IMR-90 (cell line): Measurements from ENCODE around the gene MALAT1. TPM values are rescaled to one million over a fixed set of nuclear protein-coding genes. Genes with fewer than 3 reads are reported as not detected.

Experiments
- ATAC-seq: fragments of 200-7000 bp; cut with Tn5 transposase; 2 replicates; pipeline ENCODE4 v1.9.1; 2020; ENCODE audit warnings: low read depth, mild to moderate bottlenecking, moderate library complexity
- BruUV-seq: library from RNA; stranded (reverse); fragments of 400-500 nt; replicated peaks from 2 replicates; lab custom pipeline; 2021; lab: Mats Ljungman, UMichigan
- CTCF ChIA-PET: fragments of 300-600 bp; formaldehyde crosslinking; extraction: SDS; loops from one replicate; lab custom pipeline; 2021; ENCODE audit warnings: antibody characterized with exemption; lab: Yijun Ruan, JAX
- POLR2A ChIA-PET: fragments of 300-600 bp; sonication (Branson Sonifier 250); formaldehyde crosslinking; loops from one replicate; lab custom pipeline; 2022; ENCODE audit warnings: antibody characterized with exemption; ENCODE audit not compliant: unreplicated experiment; lab: Charles Lee
- DNase-seq: peaks from one replicate; pipeline ENCODE4 v3.0.0; 2013
- H2AFZ ChIP-seq: replicated peaks from 2 replicates; pipeline ENCODE3; 2013; ENCODE audit warnings: low read length, mild to moderate bottlenecking; ENCODE audit not compliant: poor library complexity
- H2AK5ac ChIP-seq: 2 replicates; pipeline ENCODE4 v1.6.1; 2013; ENCODE audit warnings: low read depth, low read length, inconsistent platforms
- H2AK9ac ChIP-seq: replicated peaks from 2 replicates; pipeline ENCODE3; 2013; ENCODE audit warnings: mild to moderate bottlenecking, low read depth, low read length, moderate library complexity; ENCODE audit not compliant: poor library complexity
- H2BK120ac ChIP-seq: 2 replicates; pipeline ENCODE4 v1.6.1; 2013; ENCODE audit warnings: low read depth, low read length, inconsistent platforms
- H2BK15ac ChIP-seq: 3 replicates; pipeline ENCODE4 v1.6.1; 2013; ENCODE audit warnings: low read depth, low read length, inconsistent platforms
- H2BK20ac ChIP-seq: 2 replicates; pipeline ENCODE4 v1.6.1; 2013; ENCODE audit warnings: low read depth, mild to moderate bottlenecking, inconsistent platforms, low read length, moderate library complexity
- H2BK5ac ChIP-seq: 2 replicates; pipeline ENCODE4 v1.6.1; 2013; ENCODE audit warnings: mild to moderate bottlenecking, low read depth, low read length, inconsistent platforms; ENCODE audit not compliant: poor library complexity, severe bottlenecking
- H3K14ac ChIP-seq: replicated peaks from 2 replicates; pipeline ENCODE4 v1.6.1; 2013; ENCODE audit warnings: low read depth, low read length, inconsistent platforms
- H3K18ac ChIP-seq: 2 replicates; pipeline ENCODE4 v1.6.1; 2013; ENCODE audit warnings: low read depth, low read length, control low read depth
- H3K23ac ChIP-seq: 2 replicates; pipeline ENCODE4 v1.6.1; 2013; ENCODE audit warnings: low read depth, low read length, inconsistent platforms
- H3K27ac ChIP-seq: 2 replicates; pipeline ENCODE4 v1.5.1; 2013; ENCODE audit warnings: mild to moderate bottlenecking, control low read depth, low read length; ENCODE audit not compliant: insufficient read depth
- H3K27me3 ChIP-seq: 2 replicates; pipeline ENCODE4 v1.6.1; 2013; ENCODE audit warnings: low read length; ENCODE audit not compliant: control insufficient read depth, insufficient read depth
- H3K36me3 ChIP-seq: 2 replicates; pipeline ENCODE4 v1.6.1; 2013; ENCODE audit warnings: low read length, mixed read lengths; ENCODE audit not compliant: control insufficient read depth, insufficient read depth
- H3K4ac ChIP-seq: 2 replicates; pipeline ENCODE4 v1.6.1; 2013; ENCODE audit warnings: low read depth, low read length, inconsistent platforms
- H3K4me1 ChIP-seq: 2 replicates; pipeline ENCODE4 v1.6.1; 2013; ENCODE audit warnings: low read length, mixed read lengths; ENCODE audit not compliant: control insufficient read depth, insufficient read depth
- H3K4me2 ChIP-seq: 2 replicates; pipeline ENCODE4 v1.6.1; 2013; ENCODE audit warnings: low read depth, mild to moderate bottlenecking, control low read depth, low read length, moderate library complexity
- H3K4me3 ChIP-seq: 2 replicates; pipeline ENCODE4 v1.5.1; 2013; ENCODE audit warnings: low read depth, mild to moderate bottlenecking, control low read depth, low read length, moderate library complexity; ENCODE audit not compliant: insufficient read depth
- H3K56ac ChIP-seq: 2 replicates; pipeline ENCODE4 v1.6.1; 2013; ENCODE audit warnings: low read length, inconsistent platforms; ENCODE audit not compliant: insufficient read depth; ENCODE audit errors: extremely low read depth
- H3K79me1 ChIP-seq, 2 experiments: 2 replicates each; pipeline ENCODE4 v1.6.1; 2013; ENCODE audit warnings: low read length in 2 of 2, inconsistent platforms in 1 of 2, low read depth in 1 of 2
- H3K9ac ChIP-seq: 2 replicates; pipeline ENCODE4 v1.6.1; 2013; ENCODE audit warnings: low read depth, low read length, control low read depth
- H3K9me1 ChIP-seq: 2 replicates; pipeline ENCODE4 v1.6.1; 2013; ENCODE audit warnings: low read length, inconsistent platforms; ENCODE audit not compliant: insufficient read depth
- H3K9me3 ChIP-seq: 2 replicates; pipeline ENCODE4 v1.6.1; 2013; ENCODE audit warnings: low read length; ENCODE audit not compliant: control insufficient read depth, insufficient read depth
- H4K20me1 ChIP-seq: 2 replicates; pipeline ENCODE4 v1.6.1; 2013; ENCODE audit warnings: low read length, inconsistent platforms; ENCODE audit not compliant: insufficient read depth
- H4K5ac ChIP-seq: 2 replicates; pipeline ENCODE4 v1.6.1; 2013; ENCODE audit warnings: mild to moderate bottlenecking, low read depth, low read length, control low read depth
- H4K8ac ChIP-seq, 2 experiments: 2 replicates each; pipeline ENCODE4 v1.6.1; 2013; ENCODE audit warnings: low read depth in 2 of 2, low read length in 2 of 2, control low read depth in 1 of 2, inconsistent platforms in 1 of 2
- H4K91ac ChIP-seq: 2 replicates; pipeline ENCODE4 v1.6.1; 2013; ENCODE audit warnings: low read depth, low read length, inconsistent platforms; ENCODE audit not compliant: insufficient read depth
- ELK1 ChIP-seq: fragments of 150-350 bp; IDR thresholded peaks from 2 replicates; pipeline ENCODE4 v1.6.1; 2016; ENCODE audit warnings: low read depth, mild to moderate bottlenecking, low read length, moderate library complexity, borderline replicate concordance
- MXI1 ChIP-seq: IDR thresholded peaks from 2 replicates; pipeline ENCODE4 v1.6.1; 2012; ENCODE audit warnings: low read depth, mild to moderate bottlenecking, low read length, moderate library complexity, borderline replicate concordance
- NFE2L2 ChIP-seq: fragments of 150-350 bp; IDR thresholded peaks from 2 replicates; pipeline ENCODE4 v1.6.1; 2016; ENCODE audit warnings: low read depth, mild to moderate bottlenecking, low read length
- POLR2A ChIP-seq: IDR thresholded peaks from 2 replicates; pipeline ENCODE4 v1.6.1; 2012; ENCODE audit warnings: mild to moderate bottlenecking, low read depth, low read length
- WGBS, 2 experiments: methylation state at CpG; one replicate each; pipeline versions ENCODE4 v1.1.5 to v1.1.7; 2013; ENCODE audit warnings: missing lambda C conversion rate in 2 of 2; ENCODE audit not compliant: insufficient read length in 1 of 2; ENCODE audit errors: extremely low coverage in 2 of 2; 5-methylcytosine and 5-hydroxymethylcytosine counted together
- dilution Hi-C: fragments of 300-500 bp; cut with HindIII; formaldehyde crosslinking; loops from one replicate; pipeline ENCODE4 v1.14.3; 2018; ENCODE audit warnings: low sequenced_read_pairs; ENCODE audit not compliant: unreplicated experiment
- in situ Hi-C: fragments of 300-500 bp; cut with MboI; formaldehyde crosslinking; loops from 3 replicates; pipeline ENCODE4 v1.14.3; 2019; ENCODE audit warnings: low sequenced_read_pairs, inconsistent platforms, mixed read lengths
- intact Hi-C: fragments of 100-400 bp; cut with micrococcal nuclease; formaldehyde crosslinking; loops from 2 replicates; pipeline ENCODE4 v1.10.0; 2022
- polyA plus RNA-seq, 3 experiments: library from polyadenylated mRNA; depleted of rRNA; stranded (reverse); fragments of >200 nt; gene quantifications; 2 replicates each; pipeline ENCODE4 v1.2.3, GENCODE V29; 2012; ENCODE audit warnings: low replicate concordance in 1 of 3
- total RNA-seq: library from RNA; depleted of rRNA; stranded (reverse); fragments of >200 nt; gene quantifications from 2 replicates; pipeline ENCODE4 v1.2.3, GENCODE V29; 2012

The MALAT1 gene
- total and polyA plus RNA-seq, 2 of the 4 experiments (the other 2 are of a cell fraction): 636 to 3,569 TPM

GRCh38 chr11:65489035-65489705 lies 9.7 kb upstream of the MALAT1 start (continued):
- TF ChIP-seq ELK1: no peak

DNA sequence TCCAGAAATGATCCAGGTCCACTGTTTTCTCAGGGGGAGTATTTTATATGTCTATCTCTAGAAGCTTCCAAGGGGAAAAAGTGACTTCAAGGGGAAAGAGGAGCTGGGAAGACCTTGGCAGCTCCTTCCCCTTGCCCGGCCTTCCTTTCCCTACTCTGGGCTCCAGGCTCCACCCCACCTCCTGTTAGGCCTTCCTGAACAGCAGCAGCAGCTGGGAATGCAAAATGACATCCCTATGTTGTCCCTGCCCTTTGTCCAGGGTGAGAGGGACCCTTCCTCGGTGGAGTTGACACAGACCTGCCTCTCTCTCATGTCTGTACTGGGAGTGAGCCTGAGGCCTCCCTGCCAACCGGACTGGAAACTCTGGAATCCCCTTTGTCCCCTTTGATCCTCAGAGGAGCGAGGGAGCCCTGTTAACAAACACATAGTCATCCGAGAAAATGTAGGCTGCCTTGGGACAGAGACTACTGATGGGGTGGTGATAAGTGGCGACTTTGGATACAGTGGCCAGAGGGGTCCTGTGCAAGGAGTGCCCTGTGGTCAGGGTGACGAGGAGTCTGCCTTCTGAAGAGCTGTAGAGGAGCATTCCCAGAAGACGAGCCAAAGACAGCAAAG lies 9.0 kb upstream of the MALAT1 start:
- peak overlapping the region; percentile 77 for H2AFZ ChIP-seq
- H3K18ac ChIP-seq: peak overlapping the region; percentile 90
- intact Hi-C loops: no loop called here
- ChIA-PET POLR2A (interaction anchor here (0.6 to 9.6 kb wide), 8 partner anchors 11 to 69 kb away, joined by 3 to 400 read pairs (median 10); partner anchors contain the start of genes MALAT1 and NEAT1), CTCF (interaction anchor here (0.9 to 1.4 kb wide), 2 partner anchors 10 to 18 kb away, joined by 3 to 5 read pairs; partner anchors contain the start of gene MALAT1)
- H3K23ac ChIP-seq: peak overlapping the region; percentile 70
- peak overlapping the region; percentile 87 for H2BK15ac ChIP-seq
- peak overlapping the region; percentile 97 for H2BK120ac ChIP-seq
- DNase-seq: no peak
- peak overlapping the region; percentile 78 to 93 for H4K8ac ChIP-seq
- H3K9me1 ChIP-seq: peaks cover 23% of the 10 kb centered on the region
- peak overlapping the region; percentile 93 for H4K5ac ChIP-seq
- H3K4me2 ChIP-seq: peak overlapping the region; percentile 23
- H2BK5ac ChIP-seq: peak overlapping the region; percentile 93
- H3K14ac ChIP-seq: peak overlapping the region; percentile 78
- peak overlapping the region; percentile 98 for H2AK5ac ChIP-seq
- dilution Hi-C loops: no loop called here
- H4K20me1 ChIP-seq: no peaks in the 10 kb centered on the region; the same call in 1 of the 2 replicates
- H3K27ac ChIP-seq: peak overlapping the region; percentile 85
- H4K91ac ChIP-seq: peak overlapping the region; percentile 97
- peaks cover 18 to 72% of the 10 kb centered on the region in 2 experiments for H3K79me1 ChIP-seq
- peak overlapping the region; percentile 91 for H3K56ac ChIP-seq
- H3K9me3 ChIP-seq: no peaks in the 10 kb centered on the region
- no CpG with 5 or more reads among the region's 8 CpGs for WGBS, 2 experiments
- TF ChIP-seq ELK1: no peak
- no peak for TF ChIP-seq MXI1
- TF ChIP-seq POLR2A: peak; percentile 61
- TF ChIP-seq NFE2L2: no peak
- H3K36me3 ChIP-seq: no peaks in the 10 kb centered on the region
- H3K4ac ChIP-seq: peak overlapping the region; percentile 98
- peak overlapping the region; percentile 97 for H2AK9ac ChIP-seq
- H2BK20ac ChIP-seq: peak overlapping the region; percentile 96
- peaks cover 57% of the 10 kb centered on the region for H3K4me1 ChIP-seq
- BruUV-seq: no TSS peak
- no peak for ATAC-seq
- in situ Hi-C loops: no loop called here
- H3K9ac ChIP-seq: peak overlapping the region; percentile 69
- no peak overlapping the region for H3K4me3 ChIP-seq
- H3K27me3 ChIP-seq: no peaks in the 10 kb centered on the region
